ENCODE results near the gene ACTR10.

DNA sequence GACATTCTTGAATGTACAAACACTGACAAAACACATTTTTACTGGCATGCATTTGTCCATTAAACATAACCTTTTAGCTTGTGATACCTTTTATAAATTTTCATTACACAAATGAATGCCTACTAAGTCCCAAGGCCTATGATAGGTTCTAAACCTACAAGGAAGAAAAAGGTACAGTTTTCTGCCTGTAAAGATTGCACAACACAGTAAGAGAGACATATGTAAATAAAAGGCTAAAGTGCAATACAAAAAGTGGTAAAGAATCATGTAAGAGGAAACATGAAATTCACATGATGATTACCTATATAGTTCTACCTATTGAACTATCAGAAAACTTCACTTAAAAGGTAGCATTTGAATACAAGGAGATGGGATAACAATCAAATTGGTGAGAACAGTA, 83.8 kb downstream of the ACTR10 start:
- TF ChIP-seq, protein P1, sequence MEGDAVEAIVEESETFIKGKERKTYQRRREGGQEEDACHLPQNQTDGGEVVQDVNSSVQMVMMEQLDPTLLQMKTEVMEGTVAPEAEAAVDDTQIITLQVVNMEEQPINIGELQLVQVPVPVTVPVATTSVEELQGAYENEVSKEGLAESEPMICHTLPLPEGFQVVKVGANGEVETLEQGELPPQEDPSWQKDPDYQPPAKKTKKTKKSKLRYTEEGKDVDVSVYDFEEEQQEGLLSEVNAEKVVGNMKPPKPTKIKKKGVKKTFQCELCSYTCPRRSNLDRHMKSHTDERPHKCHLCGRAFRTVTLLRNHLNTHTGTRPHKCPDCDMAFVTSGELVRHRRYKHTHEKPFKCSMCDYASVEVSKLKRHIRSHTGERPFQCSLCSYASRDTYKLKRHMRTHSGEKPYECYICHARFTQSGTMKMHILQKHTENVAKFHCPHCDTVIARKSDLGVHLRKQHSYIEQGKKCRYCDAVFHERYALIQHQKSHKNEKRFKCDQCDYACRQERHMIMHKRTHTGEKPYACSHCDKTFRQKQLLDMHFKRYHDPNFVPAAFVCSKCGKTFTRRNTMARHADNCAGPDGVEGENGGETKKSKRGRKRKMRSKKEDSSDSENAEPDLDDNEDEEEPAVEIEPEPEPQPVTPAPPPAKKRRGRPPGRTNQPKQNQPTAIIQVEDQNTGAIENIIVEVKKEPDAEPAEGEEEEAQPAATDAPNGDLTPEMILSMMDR (IDR thresholded peaks at IDR 0.05), result no peak
- TF ChIP-seq POLR2A (IDR thresholded peaks at IDR 0.05) (no peak), EP300 (IDR thresholded peaks at IDR 0.05) (no peak)
